ENCODE results near the gene ZSCAN1. TPM values are rescaled to one million over a fixed set of nuclear protein-coding genes. Genes with fewer than 3 reads are reported as not detected.

The ZSCAN1 gene
- total and polyA plus RNA-seq, 9 donors = 0.35 to 1.8 (median 1.0) TPM

- H3K36me3 ChIP-seq (ENCODE audit: control insufficient read depth, insufficient read depth, low read length) = peaks cover 68% of the 10 kb centered on the region
- no peak overlapping the region for H3K4me3 ChIP-seq (ENCODE audit: low read length)
- H3K4me1 ChIP-seq (ENCODE audit: control insufficient read depth, insufficient read depth, low read length) = peaks cover 10% of the 10 kb centered on the region
- H3K9me3 ChIP-seq (replicated peaks; ENCODE audit: control insufficient read depth, low read depth, low read length) = peaks cover 70% of the 10 kb centered on the region
- no peak overlapping the region for H3K27ac ChIP-seq (ENCODE audit: low read length)
- WGBS (ENCODE audit: insufficient coverage) = 100% methylated on average over 2 of the region's 3 CpGs
- DNase-seq = no peak
- H3K27me3 ChIP-seq (ENCODE audit: control insufficient read depth, insufficient read depth, low read length) = no peaks in the 10 kb centered on the region
These were observed 29.9 kb downstream of the ZSCAN1 start for GRCh38 chr19:58063712-58064111.

- no peak for DNase-seq
- no peak overlapping the region for H3K27ac ChIP-seq (ENCODE audit: low read length)
- H3K4me1 ChIP-seq (ENCODE audit: control insufficient read depth, insufficient read depth, low read length) = no peaks in the 10 kb centered on the region
- H3K36me3 ChIP-seq (ENCODE audit: control insufficient read depth, insufficient read depth, low read length) = peaks cover 58% of the 10 kb centered on the region
- whole genome bisulfite sequencing (ENCODE audit: insufficient coverage) = 100% methylated on average over 2 of the region's 15 CpGs
- no peaks in the 10 kb centered on the region for H3K27me3 ChIP-seq (ENCODE audit: control insufficient read depth, insufficient read depth, low read length)
- H3K9me3 ChIP-seq (replicated peaks; ENCODE audit: control insufficient read depth, low read depth, low read length) = peaks cover 82% of the 10 kb centered on the region
- H3K4me3 ChIP-seq (ENCODE audit: low read length) = no peak overlapping the region
These were observed 33.6 kb downstream of the ZSCAN1 start for GRCh38 chr19:58067240-58067912.

- DNase-seq = no peak
- 95% methylated on average over 8 of the region's 10 CpGs for WGBS (ENCODE audit: insufficient coverage)
- Histone ChIP-seq H3K27ac (ENCODE audit: low read length) (no peak overlapping the region), H3K4me1 (ENCODE audit: control insufficient read depth, insufficient read depth, low read length) (no peaks in the 10 kb centered on the region), H3K27me3 (ENCODE audit: control insufficient read depth, insufficient read depth, low read length) (no peaks in the 10 kb centered on the region), H3K9me3 (replicated peaks; ENCODE audit: control insufficient read depth, low read depth, low read length) (peaks cover 34% of the 10 kb centered on the region), H3K4me3 (ENCODE audit: low read length) (no peak overlapping the region), H3K36me3 (ENCODE audit: control insufficient read depth, insufficient read depth, low read length) (peaks cover 20% of the 10 kb centered on the region)
These were observed 46.0 kb downstream of the ZSCAN1 start for GRCh38 chr19:58079792-58080191.

GRCh38 chr19:58083021-58083420, 49.2 kb downstream of the ZSCAN1 start:
- peaks cover 52% of the 10 kb centered on the region for H3K9me3 ChIP-seq (replicated peaks; ENCODE audit: control insufficient read depth, low read depth, low read length)
- H3K36me3 ChIP-seq (ENCODE audit: control insufficient read depth, insufficient read depth, low read length) = peaks cover 45% of the 10 kb centered on the region
- no peak overlapping the region for H3K4me3 ChIP-seq (ENCODE audit: low read length)
- no peaks in the 10 kb centered on the region for H3K4me1 ChIP-seq (ENCODE audit: control insufficient read depth, insufficient read depth, low read length)
- no peak overlapping the region for H3K27ac ChIP-seq (ENCODE audit: low read length)
- 80% methylated on average over 1 of the region's 3 CpGs for WGBS (ENCODE audit: insufficient coverage)
- H3K27me3 ChIP-seq (ENCODE audit: control insufficient read depth, insufficient read depth, low read length) = no peaks in the 10 kb centered on the region
- no peak for DNase-seq

GRCh38 chr19:58084596-58085347, 50.9 kb downstream of the ZSCAN1 start:
- H3K9me3 ChIP-seq (replicated peaks; ENCODE audit: control insufficient read depth, low read depth, low read length) = peaks cover 60% of the 10 kb centered on the region
- no peaks in the 10 kb centered on the region for H3K27me3 ChIP-seq (ENCODE audit: control insufficient read depth, insufficient read depth, low read length)
- peaks cover 56% of the 10 kb centered on the region for H3K36me3 ChIP-seq (ENCODE audit: control insufficient read depth, insufficient read depth, low read length)
- WGBS (ENCODE audit: insufficient coverage) = 96% methylated on average over 69 of the region's 69 CpGs
- no peak for DNase-seq
- H3K27ac ChIP-seq (ENCODE audit: low read length) = no peak overlapping the region
- H3K4me3 ChIP-seq (ENCODE audit: low read length) = no peak overlapping the region
- H3K4me1 ChIP-seq (ENCODE audit: control insufficient read depth, insufficient read depth, low read length) = no peaks in the 10 kb centered on the region

- Histone ChIP-seq H3K27me3 (ENCODE audit: control insufficient read depth, insufficient read depth, low read length) (no peaks in the 10 kb centered on the region), H3K9me3 (replicated peaks; ENCODE audit: control insufficient read depth, low read depth, low read length) (peaks cover 57% of the 10 kb centered on the region), H3K36me3 (ENCODE audit: control insufficient read depth, insufficient read depth, low read length) (peaks cover 60% of the 10 kb centered on the region), H3K4me1 (ENCODE audit: control insufficient read depth, insufficient read depth, low read length) (no peaks in the 10 kb centered on the region), H3K4me3 (ENCODE audit: low read length) (no peak overlapping the region), H3K27ac (ENCODE audit: low read length) (no peak overlapping the region)
- no peak for DNase-seq
- WGBS (ENCODE audit: insufficient coverage) = 96% methylated on average over 23 of the region's 29 CpGs
These were observed 51.6 kb downstream of the ZSCAN1 start for GRCh38 chr19:58085348-58085875.

GRCh38 chr19:58086825-58087710, 53.2 kb downstream of the ZSCAN1 start:
- Histone ChIP-seq H3K4me3 (ENCODE audit: low read length) (no peak overlapping the region), H3K9me3 (replicated peaks; ENCODE audit: control insufficient read depth, low read depth, low read length) (peaks cover 50% of the 10 kb centered on the region), H3K27me3 (ENCODE audit: control insufficient read depth, insufficient read depth, low read length) (no peaks in the 10 kb centered on the region), H3K4me1 (ENCODE audit: control insufficient read depth, insufficient read depth, low read length) (peaks cover 10% of the 10 kb centered on the region), H3K27ac (ENCODE audit: low read length) (no peak overlapping the region), H3K36me3 (ENCODE audit: control insufficient read depth, insufficient read depth, low read length) (peaks cover 64% of the 10 kb centered on the region)
- WGBS (ENCODE audit: insufficient coverage) = 92% methylated on average over 8 of the region's 23 CpGs
- DNase-seq = no peak

GRCh38 chr19:58088521-58089052, 54.8 kb downstream of the ZSCAN1 start:
- Histone ChIP-seq H3K4me1 (ENCODE audit: control insufficient read depth, insufficient read depth, low read length) (peaks cover 10% of the 10 kb centered on the region), H3K4me3 (ENCODE audit: low read length) (no peak overlapping the region), H3K36me3 (ENCODE audit: control insufficient read depth, insufficient read depth, low read length) (peaks cover 64% of the 10 kb centered on the region), H3K27me3 (ENCODE audit: control insufficient read depth, insufficient read depth, low read length) (no peaks in the 10 kb centered on the region), H3K9me3 (replicated peaks; ENCODE audit: control insufficient read depth, low read depth, low read length) (peaks cover 40% of the 10 kb centered on the region), H3K27ac (ENCODE audit: low read length) (no peak overlapping the region)
- 94% methylated on average over 9 of the region's 13 CpGs for WGBS (ENCODE audit: insufficient coverage)
- DNase-seq = no peak

GRCh38 chr19:58089846-58090245, 56.0 kb downstream of the ZSCAN1 start:
- peaks cover 10% of the 10 kb centered on the region for H3K4me1 ChIP-seq (ENCODE audit: control insufficient read depth, insufficient read depth, low read length)
- 91% methylated on average over 16 of the region's 16 CpGs for WGBS (ENCODE audit: insufficient coverage)
- H3K27me3 ChIP-seq (ENCODE audit: control insufficient read depth, insufficient read depth, low read length) = no peaks in the 10 kb centered on the region
- no peak for DNase-seq
- no peak overlapping the region for H3K27ac ChIP-seq (ENCODE audit: low read length)
- H3K9me3 ChIP-seq (replicated peaks; ENCODE audit: control insufficient read depth, low read depth, low read length) = peaks cover 29% of the 10 kb centered on the region
- peaks cover 53% of the 10 kb centered on the region for H3K36me3 ChIP-seq (ENCODE audit: control insufficient read depth, insufficient read depth, low read length)
- no peak overlapping the region for H3K4me3 ChIP-seq (ENCODE audit: low read length)
